PFSK-1 (cell line): Measurements from ENCODE around the gene ARHGEF11.

Experiments used
- FOXP2 ChIP-seq: optimal IDR thresholded peaks from 2 replicates; pipeline ENCODE3; 2011; ENCODE audit warnings: borderline replicate concordance, control low read depth, inconsistent platforms; ENCODE audit not compliant: insufficient read depth; ENCODE audit errors: extremely low read length, extremely low read depth
- POLR2AphosphoS5 ChIP-seq: IDR thresholded peaks from 2 replicates; pipeline ENCODE4 v1.6.1; 2012; ENCODE audit warnings: low read depth, mild to moderate bottlenecking, control low read depth, low read length, moderate library complexity
- SIN3A ChIP-seq: IDR thresholded peaks from 2 replicates; pipeline ENCODE4 v1.6.1; 2012; ENCODE audit warnings: mild to moderate bottlenecking, low read length, moderate library complexity, borderline replicate concordance; ENCODE audit not compliant: insufficient read depth
- TAF1 ChIP-seq: IDR thresholded peaks from 2 replicates; pipeline ENCODE4 v1.6.1; 2012; ENCODE audit warnings: low read length, control low read depth, borderline replicate concordance; ENCODE audit not compliant: insufficient read depth
- TF ChIP-seq, protein P1 (sequence below), 2 experiments: IDR thresholded peaks; 2 replicates each; pipeline versions ENCODE4 v1.6.1 to v1.8.0; 2011 to 2012; ENCODE audit warnings: low read depth in 2 of 2, low read length in 2 of 2, control low read depth in 1 of 2, inconsistent platforms in 1 of 2, mild to moderate bottlenecking in 1 of 2, moderate library complexity in 1 of 2; ENCODE audit not compliant: insufficient read depth in 1 of 2

ARHGEF11 gene

DNA sequence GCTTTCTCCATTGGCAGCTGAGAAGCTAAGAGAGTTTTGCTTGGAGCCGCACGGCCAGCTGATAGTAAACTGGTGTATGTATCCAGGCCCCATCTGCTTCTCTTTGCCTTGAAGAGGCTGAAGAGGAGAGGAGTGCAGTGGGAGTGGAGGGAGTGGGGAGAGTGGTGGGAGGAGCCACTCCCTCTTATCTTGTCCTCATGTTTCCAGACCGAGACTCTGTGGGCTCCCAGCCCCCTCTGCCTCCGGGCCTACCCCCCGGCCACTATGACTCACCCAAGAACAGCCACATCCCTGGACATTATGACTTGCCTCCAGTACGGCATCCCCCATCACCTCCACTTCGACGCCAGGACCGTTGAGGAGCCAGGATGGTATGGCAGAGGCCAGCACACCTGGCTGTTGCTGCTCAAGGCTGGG lies 131.1 kb downstream of the ARHGEF11 start:
- TF ChIP-seq SIN3A (no peak), TAF1 (no peak), POLR2AphosphoS5 (no peak), FOXP2 (no peak)
- TF ChIP-seq, protein P1, sequence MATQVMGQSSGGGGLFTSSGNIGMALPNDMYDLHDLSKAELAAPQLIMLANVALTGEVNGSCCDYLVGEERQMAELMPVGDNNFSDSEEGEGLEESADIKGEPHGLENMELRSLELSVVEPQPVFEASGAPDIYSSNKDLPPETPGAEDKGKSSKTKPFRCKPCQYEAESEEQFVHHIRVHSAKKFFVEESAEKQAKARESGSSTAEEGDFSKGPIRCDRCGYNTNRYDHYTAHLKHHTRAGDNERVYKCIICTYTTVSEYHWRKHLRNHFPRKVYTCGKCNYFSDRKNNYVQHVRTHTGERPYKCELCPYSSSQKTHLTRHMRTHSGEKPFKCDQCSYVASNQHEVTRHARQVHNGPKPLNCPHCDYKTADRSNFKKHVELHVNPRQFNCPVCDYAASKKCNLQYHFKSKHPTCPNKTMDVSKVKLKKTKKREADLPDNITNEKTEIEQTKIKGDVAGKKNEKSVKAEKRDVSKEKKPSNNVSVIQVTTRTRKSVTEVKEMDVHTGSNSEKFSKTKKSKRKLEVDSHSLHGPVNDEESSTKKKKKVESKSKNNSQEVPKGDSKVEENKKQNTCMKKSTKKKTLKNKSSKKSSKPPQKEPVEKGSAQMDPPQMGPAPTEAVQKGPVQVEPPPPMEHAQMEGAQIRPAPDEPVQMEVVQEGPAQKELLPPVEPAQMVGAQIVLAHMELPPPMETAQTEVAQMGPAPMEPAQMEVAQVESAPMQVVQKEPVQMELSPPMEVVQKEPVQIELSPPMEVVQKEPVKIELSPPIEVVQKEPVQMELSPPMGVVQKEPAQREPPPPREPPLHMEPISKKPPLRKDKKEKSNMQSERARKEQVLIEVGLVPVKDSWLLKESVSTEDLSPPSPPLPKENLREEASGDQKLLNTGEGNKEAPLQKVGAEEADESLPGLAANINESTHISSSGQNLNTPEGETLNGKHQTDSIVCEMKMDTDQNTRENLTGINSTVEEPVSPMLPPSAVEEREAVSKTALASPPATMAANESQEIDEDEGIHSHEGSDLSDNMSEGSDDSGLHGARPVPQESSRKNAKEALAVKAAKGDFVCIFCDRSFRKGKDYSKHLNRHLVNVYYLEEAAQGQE (IDR thresholded peaks at IDR 0.05; ENCODE audit: insufficient read depth in 1 of 2, low read depth in 2 of 2, low read length in 2 of 2): no peak

DNA sequence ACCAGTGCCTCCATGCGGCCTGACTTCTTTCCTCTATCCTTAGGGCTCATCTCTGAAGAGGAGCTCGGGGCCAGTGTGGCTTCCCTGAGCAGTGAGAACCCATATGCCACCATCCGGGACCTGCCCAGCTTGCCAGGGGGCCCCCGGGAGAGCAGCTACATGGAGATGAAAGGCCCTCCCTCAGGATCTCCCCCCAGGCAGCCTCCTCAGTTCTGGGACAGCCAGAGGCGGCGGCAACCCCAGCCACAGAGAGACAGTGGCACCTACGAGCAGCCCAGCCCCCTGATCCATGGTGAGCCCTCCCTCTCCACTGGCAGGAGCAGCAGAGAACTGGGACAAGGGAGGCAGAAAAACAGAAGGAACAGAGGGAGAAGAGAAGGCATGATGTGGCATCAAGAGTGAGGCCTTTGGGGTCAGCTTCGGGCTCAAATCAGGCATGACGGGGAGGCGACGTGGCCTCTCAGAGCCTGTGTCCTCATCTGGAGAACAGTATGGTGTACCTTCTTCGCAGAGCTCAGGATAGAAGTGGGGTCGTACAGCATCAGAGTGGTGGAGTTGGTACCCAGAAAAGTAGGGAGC lies 131.6 kb downstream of the ARHGEF11 start:
- no peak for TF ChIP-seq SIN3A
- TF ChIP-seq TAF1: no peak
- TF ChIP-seq, protein P1 (IDR thresholded peaks at IDR 0.05; ENCODE audit: insufficient read depth in 1 of 2, low read depth in 2 of 2, low read length in 2 of 2): no peak
- no peak for TF ChIP-seq POLR2AphosphoS5
- no peak for TF ChIP-seq FOXP2

DNA sequence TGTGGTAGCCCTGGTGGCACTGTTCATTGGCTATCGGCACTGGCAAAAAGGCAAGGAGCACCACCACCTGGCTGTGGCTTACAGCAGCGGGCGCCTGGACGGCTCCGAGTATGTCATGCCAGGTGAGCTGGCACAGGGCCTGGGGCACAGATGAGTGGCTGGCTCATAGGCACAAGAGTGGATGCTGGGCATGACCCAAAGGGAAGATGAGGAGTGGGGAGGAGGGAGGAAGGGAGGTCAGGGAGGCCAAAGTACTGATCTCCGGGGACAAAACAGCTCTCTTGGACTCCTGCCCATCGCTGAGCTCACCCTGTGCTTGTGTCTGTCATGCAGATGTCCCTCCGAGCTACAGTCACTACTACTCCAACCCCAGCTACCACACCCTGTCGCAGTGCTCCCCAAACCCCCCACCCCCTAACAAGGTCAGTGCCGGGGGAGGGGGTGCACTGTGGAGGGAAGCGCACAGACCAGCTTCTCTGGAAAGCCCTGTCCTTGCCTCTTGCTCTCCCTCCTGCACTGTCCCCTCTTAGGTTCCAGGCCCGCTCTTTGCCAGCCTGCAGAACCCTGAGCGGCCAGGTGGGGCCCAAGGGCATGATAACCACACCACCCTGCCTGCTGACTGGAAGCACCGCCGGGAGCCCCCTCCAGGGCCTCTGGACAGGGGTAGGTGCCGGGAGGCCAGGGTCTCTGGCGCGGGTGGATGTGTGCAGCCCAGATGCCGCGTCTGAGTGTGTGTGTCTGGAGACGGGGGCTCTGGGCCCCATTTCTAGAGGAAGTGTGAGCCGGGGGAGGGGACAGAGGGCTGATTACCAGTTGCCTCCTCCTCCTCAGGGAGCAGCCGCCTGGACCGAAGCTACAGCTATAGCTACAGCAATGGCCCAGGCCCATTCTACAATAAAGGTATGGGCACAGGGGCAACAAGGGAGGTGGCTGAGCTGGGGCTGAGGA lies 132.4 kb downstream of the ARHGEF11 start:
- no peak for TF ChIP-seq TAF1
- TF ChIP-seq, protein P1 (IDR thresholded peaks at IDR 0.05; ENCODE audit: insufficient read depth in 1 of 2, low read depth in 2 of 2, low read length in 2 of 2): no peak
- no peak for TF ChIP-seq POLR2AphosphoS5
- TF ChIP-seq SIN3A: no peak
- no peak for TF ChIP-seq FOXP2

DNA sequence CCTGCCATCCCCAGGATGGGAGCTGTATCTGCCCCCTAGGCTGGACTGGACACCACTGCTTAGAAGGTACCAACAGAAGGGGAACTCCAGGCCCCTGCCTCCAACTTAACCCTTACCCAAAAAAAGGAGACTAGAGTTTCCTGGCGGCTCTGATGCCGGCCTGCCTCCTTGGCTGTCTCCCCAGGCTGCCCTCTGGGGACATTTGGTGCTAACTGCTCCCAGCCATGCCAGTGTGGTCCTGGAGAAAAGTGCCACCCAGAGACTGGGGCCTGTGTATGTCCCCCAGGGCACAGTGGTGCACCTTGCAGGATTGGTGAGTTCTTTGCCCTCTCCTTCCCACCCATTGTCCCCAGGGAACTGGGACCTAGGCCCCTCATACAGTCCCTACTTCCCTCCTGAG lies 133.2 kb downstream of the ARHGEF11 start:
- TF ChIP-seq POLR2AphosphoS5: no peak
- TF ChIP-seq TAF1: no peak
- TF ChIP-seq FOXP2: no peak
- TF ChIP-seq, protein P1 (IDR thresholded peaks at IDR 0.05; ENCODE audit: insufficient read depth in 1 of 2, low read depth in 2 of 2, low read length in 2 of 2): no peak
